ENCODE measurements around the gene POLDIP3.
A peak's percentile ranks its signal among the peaks of the same experiment; 100 is the strongest.

Gene POLDIP3

GRCh38 chr22:42653999-42654398, 39.3 kb upstream of the POLDIP3 start:
- no peak overlapping the region for H3K4me2 ChIP-seq (ENCODE audit: low read length)
- no CpG with 5 or more reads among the region's 4 CpGs for WGBS (ENCODE audit: extremely low coverage, insufficient coverage, low lambda C conversion rate)

GRCh38 chr22:42651134-42651533, 36.5 kb upstream of the POLDIP3 start:
- Histone ChIP-seq H3K4me3 (ENCODE audit: low read length) (no peak overlapping the region), H4K5ac (ENCODE audit: low read length) (no peak overlapping the region), H3K23ac (ENCODE audit: low read length) (no peak overlapping the region), H3K18ac (ENCODE audit: low read length) (no peak overlapping the region), H3K36me3 (ENCODE audit: control insufficient read depth, insufficient read depth, low read length) (no peaks in the 10 kb centered on the region), H4K8ac (ENCODE audit: low read depth, low read length) (no peak overlapping the region), H3K56ac (ENCODE audit: low read length) (no peak overlapping the region), H2BK120ac (ENCODE audit: low read depth, low read length) (no peak overlapping the region), H3K79me2 (ENCODE audit: control insufficient read depth, insufficient read depth, low read length) (peaks cover 17% of the 10 kb centered on the region), H3K79me1 (ENCODE audit: low read length) (peaks cover 10% of the 10 kb centered on the region), H3K9ac (ENCODE audit: low read length) (no peak overlapping the region), H2AK5ac (ENCODE audit: low read length) (no peak overlapping the region), H2BK15ac (replicated peaks; ENCODE audit: low read depth) (no peak overlapping the region), H3K27me3 (ENCODE audit: insufficient read depth, low read length, poor library complexity) (no peaks in the 10 kb centered on the region), H3K4me2 (ENCODE audit: low read length) (no peak overlapping the region), H3K4ac (ENCODE audit: low read depth, low read length) (no peak overlapping the region), H3K4me1 (ENCODE audit: control insufficient read depth, low read depth, low read length) (peaks cover 2% of the 10 kb centered on the region), H3K27ac (ENCODE audit: low read depth, low read length) (no peak overlapping the region), H2BK5ac (ENCODE audit: low read length) (no peak overlapping the region)
- no peak for DNase-seq
- no CpG with 5 or more reads among the region's 7 CpGs for whole genome bisulfite sequencing (ENCODE audit: extremely low coverage, insufficient coverage, low lambda C conversion rate)

More at GRCh38 chr22:42653999-42654398, 39.3 kb upstream of the POLDIP3 start:
- Histone ChIP-seq H3K4me3 (ENCODE audit: low read length) (no peak overlapping the region), H3K18ac (ENCODE audit: low read length) (no peak overlapping the region), H3K9ac (ENCODE audit: low read length) (no peak overlapping the region), H3K36me3 (ENCODE audit: control insufficient read depth, insufficient read depth, low read length) (no peaks in the 10 kb centered on the region), H3K23ac (ENCODE audit: low read length) (no peak overlapping the region), H3K27me3 (ENCODE audit: insufficient read depth, low read length, poor library complexity) (no peaks in the 10 kb centered on the region), H2AK5ac (ENCODE audit: low read length) (no peak overlapping the region), H4K8ac (ENCODE audit: low read depth, low read length) (no peak overlapping the region), H2BK15ac (replicated peaks; ENCODE audit: low read depth) (no peak overlapping the region), H3K79me1 (ENCODE audit: low read length) (no peaks in the 10 kb centered on the region), H3K4me1 (ENCODE audit: control insufficient read depth, low read depth, low read length) (no peaks in the 10 kb centered on the region), H3K79me2 (ENCODE audit: control insufficient read depth, insufficient read depth, low read length) (no peaks in the 10 kb centered on the region), H2BK5ac (ENCODE audit: low read length) (no peak overlapping the region), H3K27ac (ENCODE audit: low read depth, low read length) (no peak overlapping the region), H3K4ac (ENCODE audit: low read depth, low read length) (no peak overlapping the region), H2BK120ac (ENCODE audit: low read depth, low read length) (no peak overlapping the region), H3K56ac (ENCODE audit: low read length) (no peak overlapping the region), H4K5ac (ENCODE audit: low read length) (no peak overlapping the region)
- DNase-seq, result no peak

GRCh38 chr22:42649246-42650099, 34.8 kb upstream of the POLDIP3 start, which contains the start of gene CYB5R3:
Gene CYB5R3 (minus strand): TSS chr22:42649392. CDS start chr22:42649315, 77 bp downstream.
- no peaks in the 10 kb centered on the region for H3K36me3 ChIP-seq (ENCODE audit: control insufficient read depth, insufficient read depth, low read length)

GRCh38 chr22:42648368-42649245, 33.9 kb upstream of the POLDIP3 start:
- no peak overlapping the region for H3K27ac ChIP-seq (ENCODE audit: low read depth, low read length)
- peak overlapping the region; percentile 2 for H3K18ac ChIP-seq (ENCODE audit: low read length)
- no CpG with 5 or more reads among the region's 49 CpGs for WGBS (ENCODE audit: extremely low coverage, insufficient coverage, low lambda C conversion rate)

More at GRCh38 chr22:42649246-42650099, 34.8 kb upstream of the POLDIP3 start, which contains the start of gene CYB5R3:
- H3K4me1 ChIP-seq (ENCODE audit: control insufficient read depth, low read depth, low read length), result peaks cover 6% of the 10 kb centered on the region
- H2BK5ac ChIP-seq (ENCODE audit: low read length), result no peak within 1 kb of the TSS
- H3K9ac ChIP-seq (ENCODE audit: low read length), result peak within 1 kb of the TSS; percentile 77
- WGBS (ENCODE audit: extremely low coverage, insufficient coverage, low lambda C conversion rate), result no CpG with 5 or more reads among the region's 81 CpGs
- H4K5ac ChIP-seq (ENCODE audit: low read length), result no peak within 1 kb of the TSS
- H3K79me2 ChIP-seq (ENCODE audit: control insufficient read depth, insufficient read depth, low read length), result peaks cover 22% of the 10 kb centered on the region
- peak within 1 kb of the TSS; percentile 68 for H4K8ac ChIP-seq (ENCODE audit: low read depth, low read length)
- H2BK15ac ChIP-seq (replicated peaks; ENCODE audit: low read depth), result no peak within 1 kb of the TSS
- H3K56ac ChIP-seq (ENCODE audit: low read length), result peak within 1 kb of the TSS; percentile 94
- no peaks in the 10 kb centered on the region for H3K27me3 ChIP-seq (ENCODE audit: insufficient read depth, low read length, poor library complexity)
- peak within 1 kb of the TSS; percentile 39 for H3K4ac ChIP-seq (ENCODE audit: low read depth, low read length)
- peak within 1 kb of the TSS; percentile 3 for H3K18ac ChIP-seq (ENCODE audit: low read length)
- H3K23ac ChIP-seq (ENCODE audit: low read length), result peak within 1 kb of the TSS; percentile 74
- no peak within 1 kb of the TSS for H2BK120ac ChIP-seq (ENCODE audit: low read depth, low read length)
- H2AK5ac ChIP-seq (ENCODE audit: low read length), result peak within 1 kb of the TSS; percentile 17
- H3K4me2 ChIP-seq (ENCODE audit: low read length), result peak within 1 kb of the TSS; percentile 67
- DNase-seq, result peak; percentile 93
- peak within 1 kb of the TSS; percentile 64 for H3K4me3 ChIP-seq (ENCODE audit: low read length)
- peak within 1 kb of the TSS; percentile 36 for H3K27ac ChIP-seq (ENCODE audit: low read depth, low read length)
- H3K79me1 ChIP-seq (ENCODE audit: low read length), result peaks cover 14% of the 10 kb centered on the region

GRCh38 chr22:42648017-42648367, 33.3 kb upstream of the POLDIP3 start:
- H3K79me2 ChIP-seq (ENCODE audit: control insufficient read depth, insufficient read depth, low read length), result peaks cover 28% of the 10 kb centered on the region
- no peak overlapping the region for H3K4me3 ChIP-seq (ENCODE audit: low read length)
- no peaks in the 10 kb centered on the region for H3K27me3 ChIP-seq (ENCODE audit: insufficient read depth, low read length, poor library complexity)
- H4K8ac ChIP-seq (ENCODE audit: low read depth, low read length), result no peak overlapping the region
- H3K79me1 ChIP-seq (ENCODE audit: low read length), result peaks cover 25% of the 10 kb centered on the region
- H3K36me3 ChIP-seq (ENCODE audit: control insufficient read depth, insufficient read depth, low read length), result no peaks in the 10 kb centered on the region
- no peak overlapping the region for H3K23ac ChIP-seq (ENCODE audit: low read length)
- no peak overlapping the region for H4K5ac ChIP-seq (ENCODE audit: low read length)
- H3K4ac ChIP-seq (ENCODE audit: low read depth, low read length), result no peak overlapping the region
- peaks cover 6% of the 10 kb centered on the region for H3K4me1 ChIP-seq (ENCODE audit: control insufficient read depth, low read depth, low read length)
- H2BK5ac ChIP-seq (ENCODE audit: low read length), result no peak overlapping the region
- no peak for DNase-seq
- no peak overlapping the region for H3K18ac ChIP-seq (ENCODE audit: low read length)
- no peak overlapping the region for H2AK5ac ChIP-seq (ENCODE audit: low read length)
- H3K27ac ChIP-seq (ENCODE audit: low read depth, low read length), result no peak overlapping the region
- H2BK120ac ChIP-seq (ENCODE audit: low read depth, low read length), result no peak overlapping the region
- no CpG with 5 or more reads among the region's 4 CpGs for WGBS (ENCODE audit: extremely low coverage, insufficient coverage, low lambda C conversion rate)
- no peak overlapping the region for H3K4me2 ChIP-seq (ENCODE audit: low read length)
- peak overlapping the region; percentile 77 for H3K9ac ChIP-seq (ENCODE audit: low read length)
- H2BK15ac ChIP-seq (replicated peaks; ENCODE audit: low read depth), result no peak overlapping the region
- peak overlapping the region; percentile 94 for H3K56ac ChIP-seq (ENCODE audit: low read length)

More at GRCh38 chr22:42648368-42649245, 33.9 kb upstream of the POLDIP3 start:
- Histone ChIP-seq H3K4me3 (ENCODE audit: low read length) (peak overlapping the region; percentile 64), H3K9ac (ENCODE audit: low read length) (peak overlapping the region; percentile 77), H4K8ac (ENCODE audit: low read depth, low read length) (no peak overlapping the region), H3K23ac (ENCODE audit: low read length) (no peak overlapping the region), H3K56ac (ENCODE audit: low read length) (peak overlapping the region; percentile 94), H3K79me2 (ENCODE audit: control insufficient read depth, insufficient read depth, low read length) (peaks cover 27% of the 10 kb centered on the region), H3K79me1 (ENCODE audit: low read length) (peaks cover 22% of the 10 kb centered on the region), H2BK5ac (ENCODE audit: low read length) (no peak overlapping the region), H3K27me3 (ENCODE audit: insufficient read depth, low read length, poor library complexity) (no peaks in the 10 kb centered on the region), H2BK15ac (replicated peaks; ENCODE audit: low read depth) (no peak overlapping the region), H2AK5ac (ENCODE audit: low read length) (peak overlapping the region; percentile 17), H2BK120ac (ENCODE audit: low read depth, low read length) (no peak overlapping the region), H3K4me2 (ENCODE audit: low read length) (peak overlapping the region; percentile 67), H3K36me3 (ENCODE audit: control insufficient read depth, insufficient read depth, low read length) (no peaks in the 10 kb centered on the region), H4K5ac (ENCODE audit: low read length) (no peak overlapping the region), H3K4ac (ENCODE audit: low read depth, low read length) (peak overlapping the region; percentile 39), H3K4me1 (ENCODE audit: control insufficient read depth, low read depth, low read length) (peaks cover 6% of the 10 kb centered on the region)
- peak; percentile 19 for DNase-seq

Data from mesendoderm (in vitro differentiated cells).